Measurements from ENCODE around the gene WEE2. TPM values are rescaled to one million over a fixed set of nuclear protein-coding genes. Genes with fewer than 3 reads are reported as not detected.

WEE2 gene
- total and polyA plus RNA-seq, 9 of the 15 experiments (the other 6 are each of a cell fraction or from before 2014, with no cell fraction given) = not detected

DNA sequence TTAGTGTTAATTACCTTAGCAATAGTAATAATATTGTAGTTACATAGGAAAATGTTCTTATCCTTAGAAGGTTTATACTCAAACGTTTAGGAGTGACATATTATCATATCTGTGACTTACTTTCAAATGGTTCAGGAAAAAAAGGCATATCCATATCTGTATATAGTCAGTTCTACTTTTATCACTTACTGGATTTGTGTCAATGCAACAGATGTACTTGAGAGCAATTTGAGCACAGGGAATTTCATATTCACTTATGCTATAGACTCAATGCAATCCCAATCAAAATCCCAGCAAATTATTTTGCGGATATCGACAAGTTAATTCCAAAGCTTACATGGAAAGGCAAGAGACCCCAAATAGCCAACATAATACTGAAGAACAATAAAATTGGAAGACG is 16.2 kb upstream of the WEE2 start (continued):
- TF ChIP-seq, protein P1, sequence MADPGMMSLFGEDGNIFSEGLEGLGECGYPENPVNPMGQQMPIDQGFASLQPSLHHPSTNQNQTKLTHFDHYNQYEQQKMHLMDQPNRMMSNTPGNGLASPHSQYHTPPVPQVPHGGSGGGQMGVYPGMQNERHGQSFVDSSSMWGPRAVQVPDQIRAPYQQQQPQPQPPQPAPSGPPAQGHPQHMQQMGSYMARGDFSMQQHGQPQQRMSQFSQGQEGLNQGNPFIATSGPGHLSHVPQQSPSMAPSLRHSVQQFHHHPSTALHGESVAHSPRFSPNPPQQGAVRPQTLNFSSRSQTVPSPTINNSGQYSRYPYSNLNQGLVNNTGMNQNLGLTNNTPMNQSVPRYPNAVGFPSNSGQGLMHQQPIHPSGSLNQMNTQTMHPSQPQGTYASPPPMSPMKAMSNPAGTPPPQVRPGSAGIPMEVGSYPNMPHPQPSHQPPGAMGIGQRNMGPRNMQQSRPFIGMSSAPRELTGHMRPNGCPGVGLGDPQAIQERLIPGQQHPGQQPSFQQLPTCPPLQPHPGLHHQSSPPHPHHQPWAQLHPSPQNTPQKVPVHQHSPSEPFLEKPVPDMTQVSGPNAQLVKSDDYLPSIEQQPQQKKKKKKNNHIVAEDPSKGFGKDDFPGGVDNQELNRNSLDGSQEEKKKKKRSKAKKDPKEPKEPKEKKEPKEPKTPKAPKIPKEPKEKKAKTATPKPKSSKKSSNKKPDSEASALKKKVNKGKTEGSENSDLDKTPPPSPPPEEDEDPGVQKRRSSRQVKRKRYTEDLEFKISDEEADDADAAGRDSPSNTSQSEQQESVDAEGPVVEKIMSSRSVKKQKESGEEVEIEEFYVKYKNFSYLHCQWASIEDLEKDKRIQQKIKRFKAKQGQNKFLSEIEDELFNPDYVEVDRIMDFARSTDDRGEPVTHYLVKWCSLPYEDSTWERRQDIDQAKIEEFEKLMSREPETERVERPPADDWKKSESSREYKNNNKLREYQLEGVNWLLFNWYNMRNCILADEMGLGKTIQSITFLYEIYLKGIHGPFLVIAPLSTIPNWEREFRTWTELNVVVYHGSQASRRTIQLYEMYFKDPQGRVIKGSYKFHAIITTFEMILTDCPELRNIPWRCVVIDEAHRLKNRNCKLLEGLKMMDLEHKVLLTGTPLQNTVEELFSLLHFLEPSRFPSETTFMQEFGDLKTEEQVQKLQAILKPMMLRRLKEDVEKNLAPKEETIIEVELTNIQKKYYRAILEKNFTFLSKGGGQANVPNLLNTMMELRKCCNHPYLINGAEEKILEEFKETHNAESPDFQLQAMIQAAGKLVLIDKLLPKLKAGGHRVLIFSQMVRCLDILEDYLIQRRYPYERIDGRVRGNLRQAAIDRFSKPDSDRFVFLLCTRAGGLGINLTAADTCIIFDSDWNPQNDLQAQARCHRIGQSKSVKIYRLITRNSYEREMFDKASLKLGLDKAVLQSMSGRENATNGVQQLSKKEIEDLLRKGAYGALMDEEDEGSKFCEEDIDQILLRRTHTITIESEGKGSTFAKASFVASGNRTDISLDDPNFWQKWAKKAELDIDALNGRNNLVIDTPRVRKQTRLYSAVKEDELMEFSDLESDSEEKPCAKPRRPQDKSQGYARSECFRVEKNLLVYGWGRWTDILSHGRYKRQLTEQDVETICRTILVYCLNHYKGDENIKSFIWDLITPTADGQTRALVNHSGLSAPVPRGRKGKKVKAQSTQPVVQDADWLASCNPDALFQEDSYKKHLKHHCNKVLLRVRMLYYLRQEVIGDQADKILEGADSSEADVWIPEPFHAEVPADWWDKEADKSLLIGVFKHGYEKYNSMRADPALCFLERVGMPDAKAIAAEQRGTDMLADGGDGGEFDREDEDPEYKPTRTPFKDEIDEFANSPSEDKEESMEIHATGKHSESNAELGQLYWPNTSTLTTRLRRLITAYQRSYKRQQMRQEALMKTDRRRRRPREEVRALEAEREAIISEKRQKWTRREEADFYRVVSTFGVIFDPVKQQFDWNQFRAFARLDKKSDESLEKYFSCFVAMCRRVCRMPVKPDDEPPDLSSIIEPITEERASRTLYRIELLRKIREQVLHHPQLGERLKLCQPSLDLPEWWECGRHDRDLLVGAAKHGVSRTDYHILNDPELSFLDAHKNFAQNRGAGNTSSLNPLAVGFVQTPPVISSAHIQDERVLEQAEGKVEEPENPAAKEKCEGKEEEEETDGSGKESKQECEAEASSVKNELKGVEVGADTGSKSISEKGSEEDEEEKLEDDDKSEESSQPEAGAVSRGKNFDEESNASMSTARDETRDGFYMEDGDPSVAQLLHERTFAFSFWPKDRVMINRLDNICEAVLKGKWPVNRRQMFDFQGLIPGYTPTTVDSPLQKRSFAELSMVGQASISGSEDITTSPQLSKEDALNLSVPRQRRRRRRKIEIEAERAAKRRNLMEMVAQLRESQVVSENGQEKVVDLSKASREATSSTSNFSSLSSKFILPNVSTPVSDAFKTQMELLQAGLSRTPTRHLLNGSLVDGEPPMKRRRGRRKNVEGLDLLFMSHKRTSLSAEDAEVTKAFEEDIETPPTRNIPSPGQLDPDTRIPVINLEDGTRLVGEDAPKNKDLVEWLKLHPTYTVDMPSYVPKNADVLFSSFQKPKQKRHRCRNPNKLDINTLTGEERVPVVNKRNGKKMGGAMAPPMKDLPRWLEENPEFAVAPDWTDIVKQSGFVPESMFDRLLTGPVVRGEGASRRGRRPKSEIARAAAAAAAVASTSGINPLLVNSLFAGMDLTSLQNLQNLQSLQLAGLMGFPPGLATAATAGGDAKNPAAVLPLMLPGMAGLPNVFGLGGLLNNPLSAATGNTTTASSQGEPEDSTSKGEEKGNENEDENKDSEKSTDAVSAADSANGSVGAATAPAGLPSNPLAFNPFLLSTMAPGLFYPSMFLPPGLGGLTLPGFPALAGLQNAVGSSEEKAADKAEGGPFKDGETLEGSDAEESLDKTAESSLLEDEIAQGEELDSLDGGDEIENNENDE (IDR thresholded peaks at IDR 0.05; ENCODE audit: low read depth, low read length) = no peak
- TF ChIP-seq DNMT1 (IDR thresholded peaks at IDR 0.05) (no peak), CAMTA2 (CRISPR knock-in tag; conservative IDR thresholded peaks at IDR 0.05) (no peak), HEY1 (CRISPR knock-in tag; IDR thresholded peaks at IDR 0.05; ENCODE audit: borderline replicate concordance) (no peak)

Data from K562 (cell line).